Activated CD8-positive, alpha-beta memory T cell treated with anti-CD3 and anti-CD28 coated beads, Interleukin-2, amount 10 ng/mL, durations not matched to agents 7 days and 5 days (primary cell): ENCODE measurements around the gene FAM171A2. TPM values are rescaled to one million over a fixed set of nuclear protein-coding genes. Genes with fewer than 3 reads are reported as not detected.

Experiments
- ATAC-seq: fragments of 150-1000 bp; cut with Tn5 transposase; one replicate; pipeline ENCODE4 v1.10.0; 2021; ENCODE audit warnings: moderate library complexity
- CTCF ChIA-PET: fragments of 350-600 bp; sonication (Branson Sonifier 250); formaldehyde crosslinking; loops from one replicate; lab custom pipeline; 2021; ENCODE audit warnings: antibody characterized with exemption; lab: Charles Lee
- DNase-seq: peaks from one replicate; pipeline ENCODE4 v3.0.0-alpha.2; 2020
- H3K27ac Mint-ChIP-seq: one replicate; pipeline ENCODE4 v1.8.0; 2021; ENCODE audit warnings: mild to moderate bottlenecking, mixed read lengths
- H3K27me3 Mint-ChIP-seq: one replicate; pipeline ENCODE4 v1.8.0; 2021; ENCODE audit warnings: mixed read lengths
- H3K36me3 Mint-ChIP-seq: one replicate; pipeline ENCODE4 v1.8.0; 2021; ENCODE audit warnings: mild to moderate bottlenecking, mixed read lengths
- H3K4me1 Mint-ChIP-seq: one replicate; pipeline ENCODE4 v1.8.0; 2021; ENCODE audit warnings: mixed read lengths
- H3K4me3 Mint-ChIP-seq: one replicate; pipeline ENCODE4 v1.8.0; 2021; ENCODE audit warnings: mild to moderate bottlenecking, moderate library complexity, mixed read lengths
- H3K9me3 Mint-ChIP-seq: one replicate; pipeline ENCODE4 v1.8.0; 2022; ENCODE audit warnings: low read depth, mixed read lengths
- total RNA-seq, 2 experiments: library from RNA; stranded (reverse); gene quantifications; one replicate each; pipeline ENCODE4 v1.2.3, GENCODE V29; 2021

The FAM171A2 gene
- total RNA-seq, 2 experiments from 2014 or later: 0.26 TPM; not detected in 1

- ATAC-seq (no peak), DNase-seq (no peak)
- no peak overlapping the region for H3K4me3 Mint-ChIP-seq
- H3K36me3 Mint-ChIP-seq: no peaks in the 10 kb centered on the region
- H3K9me3 Mint-ChIP-seq: no peaks in the 10 kb centered on the region
- no peaks in the 10 kb centered on the region for H3K4me1 Mint-ChIP-seq
- no peak overlapping the region for H3K27ac Mint-ChIP-seq
- CTCF ChIA-PET: interaction anchor here (1.0 to 2.9 kb wide), 12 partner anchors 10 to 160 kb away, joined by 3 to 45 read pairs (median 5); partner anchors contain the start of gene GRN
- peaks cover 48% of the 10 kb centered on the region for H3K27me3 Mint-ChIP-seq
Observed at GRCh38 chr17:44362459-44362948, 1.1 kb downstream of the FAM171A2 start.

DNA sequence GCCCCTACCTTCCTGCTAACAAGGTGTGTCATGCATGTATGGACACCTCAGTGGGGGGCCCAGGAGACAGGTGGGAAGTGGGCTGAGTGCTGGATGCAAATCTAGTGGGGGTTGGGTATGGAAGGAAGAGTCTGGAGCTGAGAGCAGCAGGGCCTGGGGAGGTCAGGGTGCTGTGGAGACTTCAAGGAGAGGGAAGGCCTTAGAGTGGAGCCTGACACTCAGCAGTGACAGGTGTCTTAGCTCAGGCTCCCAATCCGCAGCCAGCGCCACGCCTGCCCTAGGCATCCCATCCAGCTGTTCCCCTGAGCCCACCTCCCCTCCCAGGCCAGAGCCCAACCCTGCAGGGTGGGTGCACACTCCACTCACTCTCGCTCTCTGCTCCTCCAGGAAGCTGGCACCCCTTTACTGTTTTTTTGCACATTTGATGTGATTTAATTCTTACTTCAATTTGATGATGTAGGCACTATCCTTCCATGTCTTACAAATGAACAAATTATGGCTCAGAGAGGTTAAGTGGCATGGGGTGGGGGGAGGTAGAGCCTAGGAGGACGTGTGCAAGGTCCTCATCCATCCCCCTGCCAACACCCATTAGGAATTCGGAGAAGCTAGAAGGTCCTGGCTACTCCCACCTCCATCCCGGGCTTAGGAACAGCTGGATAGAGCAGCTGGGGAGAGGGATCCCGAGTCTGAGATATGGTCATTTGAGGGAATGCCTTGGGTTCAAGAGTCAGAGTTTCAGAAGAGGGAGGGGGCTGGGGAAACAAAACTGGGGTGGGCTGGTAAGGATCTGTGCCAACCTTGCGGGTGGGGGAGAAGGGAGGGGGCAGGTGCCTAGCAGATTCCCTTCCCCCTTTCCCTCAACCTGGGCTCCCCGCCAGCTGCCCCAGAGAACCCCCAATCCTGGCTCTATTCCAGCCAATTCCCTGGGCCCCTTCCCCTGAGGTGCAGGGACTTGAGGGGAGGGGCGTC lies 2.1 kb downstream of the FAM171A2 start:
- Mint-ChIP-seq H3K27me3 (peaks cover 39% of the 10 kb centered on the region), H3K27ac (no peak overlapping the region), H3K4me1 (no peaks in the 10 kb centered on the region), H3K4me3 (no peak overlapping the region), H3K36me3 (no peaks in the 10 kb centered on the region), H3K9me3 (no peaks in the 10 kb centered on the region)
- ATAC-seq (no peak), DNase-seq (no peak)
- CTCF ChIA-PET: interaction anchor here (1.2 kb wide), 1 partner anchor 16 kb away, joined by 5 read pairs; the partner anchor contains the start of gene GRN

DNA sequence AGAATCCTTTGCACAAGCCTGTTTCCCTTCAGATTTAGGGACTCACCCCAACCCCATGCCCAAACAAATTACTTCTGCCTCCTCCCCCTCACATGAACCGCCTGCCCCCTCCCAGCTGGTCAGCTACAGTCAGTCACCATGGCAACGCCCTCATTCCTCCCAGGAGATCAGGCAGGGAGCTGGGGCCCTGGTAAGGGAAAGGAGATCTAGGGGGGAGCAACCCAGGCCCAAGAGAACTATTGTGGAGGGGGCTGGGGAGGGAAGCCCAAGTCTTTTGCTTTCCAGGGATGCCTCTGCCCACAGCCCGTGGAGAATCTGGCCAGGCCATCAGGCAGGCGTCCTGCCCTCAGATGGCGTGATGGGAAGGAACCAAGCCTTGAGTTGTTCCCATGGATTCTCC lies 2.8 kb downstream of the FAM171A2 start:
- ATAC-seq (no peak), DNase-seq (no peak)
- Mint-ChIP-seq H3K4me1 (no peaks in the 10 kb centered on the region), H3K27me3 (peaks cover 31% of the 10 kb centered on the region), H3K4me3 (no peak overlapping the region), H3K27ac (no peak overlapping the region), H3K36me3 (no peaks in the 10 kb centered on the region), H3K9me3 (no peaks in the 10 kb centered on the region)
- CTCF ChIA-PET: interaction anchor here (1.2 kb wide), 1 partner anchor 15 kb away, joined by 5 read pairs; the partner anchor contains the start of gene GRN

- CTCF ChIA-PET: interaction anchor here (0.7 to 1.5 kb wide), 3 partner anchors 10 to 150 kb away, joined by 3 to 5 read pairs (median 4); partner anchors contain the start of gene GRN
Observed at GRCh38 chr17:44360144-44360533, 3.5 kb downstream of the FAM171A2 start.

GRCh38 chr17:44359458-44360143 lies 4.1 kb downstream of the FAM171A2 start:
- no peak for ATAC-seq
- no peaks in the 10 kb centered on the region for H3K36me3 Mint-ChIP-seq
- no peak for DNase-seq
- H3K4me1 Mint-ChIP-seq: no peaks in the 10 kb centered on the region
- H3K27ac Mint-ChIP-seq: no peak overlapping the region
- CTCF ChIA-PET: interaction anchor here (0.5 to 1.5 kb wide), 5 partner anchors 9 to 149 kb away, joined by 3 to 5 read pairs (median 4); partner anchors contain the start of gene GRN
- H3K4me3 Mint-ChIP-seq: no peak overlapping the region
- H3K9me3 Mint-ChIP-seq: no peaks in the 10 kb centered on the region
- H3K27me3 Mint-ChIP-seq: peaks cover 26% of the 10 kb centered on the region

More at GRCh38 chr17:44360144-44360533, 3.5 kb downstream of the FAM171A2 start:
- Mint-ChIP-seq H3K27ac (no peak overlapping the region), H3K9me3 (no peaks in the 10 kb centered on the region), H3K4me3 (no peak overlapping the region), H3K4me1 (no peaks in the 10 kb centered on the region), H3K27me3 (peaks cover 29% of the 10 kb centered on the region), H3K36me3 (no peaks in the 10 kb centered on the region)
- DNase-seq: no peak
- ATAC-seq: no peak

GRCh38 chr17:44359006-44359405 lies 4.6 kb downstream of the FAM171A2 start:
- Mint-ChIP-seq H3K4me1 (peaks cover 1% of the 10 kb centered on the region), H3K36me3 (no peaks in the 10 kb centered on the region), H3K4me3 (no peak overlapping the region), H3K9me3 (no peaks in the 10 kb centered on the region), H3K27ac (no peak overlapping the region), H3K27me3 (peaks cover 21% of the 10 kb centered on the region)
- ATAC-seq (no peak), DNase-seq (no peak)
- CTCF ChIA-PET: interaction anchor here (0.5 to 1.5 kb wide), 3 partner anchors 14 to 149 kb away, joined by 3 to 5 read pairs (median 4); partner anchors contain the start of gene GRN

DNA sequence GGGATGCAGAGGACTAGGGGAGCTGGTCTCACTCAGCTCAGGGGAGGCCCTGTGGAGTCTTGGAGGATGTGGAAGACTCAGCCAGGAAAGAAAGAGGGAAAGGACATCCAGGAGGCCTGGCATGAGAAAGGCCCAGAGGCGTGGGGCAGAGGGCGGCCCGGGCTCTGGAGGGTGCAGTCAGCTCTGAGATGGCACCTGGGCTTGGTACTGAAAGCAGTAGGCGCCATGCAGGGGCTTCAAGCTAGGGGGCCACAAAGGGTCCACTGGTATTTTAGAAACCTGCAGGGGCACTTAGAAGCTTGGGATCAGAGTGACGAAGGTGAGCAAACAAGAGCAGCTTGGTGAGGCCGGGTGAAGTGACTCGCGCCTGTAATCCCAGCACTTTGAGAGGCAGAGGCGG lies 5.6 kb downstream of the FAM171A2 start:
- DNase-seq (no peak), ATAC-seq (no peak)
- Mint-ChIP-seq H3K9me3 (no peaks in the 10 kb centered on the region), H3K27me3 (peaks cover 23% of the 10 kb centered on the region), H3K4me3 (no peak overlapping the region), H3K36me3 (no peaks in the 10 kb centered on the region), H3K4me1 (peaks cover 2% of the 10 kb centered on the region), H3K27ac (no peak overlapping the region)
- CTCF ChIA-PET: interaction anchor here (0.9 kb wide), 1 partner anchor 148 kb away, joined by 3 read pairs; no protein-coding TSS in a partner anchor

GRCh38 chr17:44356241-44356640 lies 7.4 kb downstream of the FAM171A2 start:
- ATAC-seq: no peak
- Mint-ChIP-seq H3K36me3 (peaks cover 5% of the 10 kb centered on the region), H3K4me1 (peaks cover 4% of the 10 kb centered on the region), H3K9me3 (no peaks in the 10 kb centered on the region), H3K4me3 (no peak overlapping the region), H3K27ac (no peak overlapping the region), H3K27me3 (peaks cover 22% of the 10 kb centered on the region)
- no peak for DNase-seq
- CTCF ChIA-PET: interaction anchor here (1.2 to 3.4 kb wide), 4 partner anchors 11 to 146 kb away, joined by 3 to 23 read pairs (median 4); partner anchors contain the start of gene GRN

- Mint-ChIP-seq H3K27ac (no peak overlapping the region), H3K36me3 (peaks cover 5% of the 10 kb centered on the region), H3K9me3 (no peaks in the 10 kb centered on the region), H3K4me1 (peaks cover 5% of the 10 kb centered on the region), H3K4me3 (no peak overlapping the region), H3K27me3 (peaks cover 20% of the 10 kb centered on the region)
- DNase-seq: no peak
- CTCF ChIA-PET: interaction anchor here (1.1 to 6.2 kb wide), 7 partner anchors 8 to 146 kb away, joined by 3 to 45 read pairs (median 4); partner anchors contain the start of genes FAM171A2 and GRN
- ATAC-seq: no peak
Observed at GRCh38 chr17:44355642-44356099, 8.0 kb downstream of the FAM171A2 start.

DNA sequence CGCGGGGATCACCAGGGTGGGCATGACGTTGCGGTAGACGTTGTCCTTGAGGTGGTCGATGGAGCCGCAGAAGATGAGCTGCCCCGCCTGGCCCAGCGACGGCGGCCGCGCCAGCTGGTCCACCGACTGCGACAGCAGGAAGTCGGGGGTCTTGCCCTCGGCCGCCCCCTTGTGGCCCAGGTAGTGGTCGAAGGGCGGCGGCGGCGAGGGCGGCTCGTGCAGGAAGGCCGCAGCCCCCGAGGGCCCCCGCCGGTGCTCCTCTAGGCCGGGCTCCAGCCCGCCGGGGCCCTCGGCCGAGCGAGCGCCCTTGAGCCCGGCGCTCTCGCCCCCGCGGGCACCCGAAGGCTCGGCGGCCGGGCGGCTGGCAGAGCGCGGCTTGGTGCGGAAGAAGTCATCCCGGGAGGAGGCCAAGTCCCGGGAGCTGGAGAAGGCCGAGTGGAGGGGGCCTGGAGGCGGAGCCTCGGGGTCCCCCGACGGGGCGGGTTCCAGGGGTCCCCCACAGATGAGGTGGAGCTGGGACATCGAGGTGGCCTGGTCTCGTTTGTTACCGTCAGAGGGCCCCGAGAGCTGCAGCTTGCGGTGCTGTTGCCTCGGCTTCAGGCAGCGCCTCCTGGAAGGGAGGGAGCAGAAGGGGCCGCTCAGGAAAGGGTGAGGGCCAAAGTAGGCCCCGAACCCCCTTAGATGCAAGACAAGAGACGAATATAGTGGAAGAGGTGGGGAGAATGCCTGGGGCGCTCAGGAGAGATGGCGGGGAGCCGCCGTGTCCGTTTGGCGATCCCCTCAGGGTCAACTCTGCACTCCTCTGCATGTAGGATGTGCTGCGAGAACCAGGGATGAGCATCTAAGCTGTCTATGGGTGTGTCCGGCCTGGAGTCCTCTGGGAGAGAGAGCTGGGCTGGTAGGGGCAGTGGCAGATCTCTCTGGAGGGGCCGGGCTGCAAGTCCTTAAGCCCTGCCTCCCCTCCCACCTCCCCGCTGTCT lies 8.8 kb downstream of the FAM171A2 start:
- peak; percentile 48 for ATAC-seq
- Mint-ChIP-seq H3K27ac (no peak overlapping the region), H3K36me3 (peaks cover 5% of the 10 kb centered on the region), H3K4me3 (peak overlapping the region; percentile 52), H3K4me1 (peaks cover 6% of the 10 kb centered on the region), H3K27me3 (peaks cover 14% of the 10 kb centered on the region), H3K9me3 (no peaks in the 10 kb centered on the region)
- peak; percentile 72 for DNase-seq
- CTCF ChIA-PET: interaction anchor here (0.6 to 6.2 kb wide), 19 partner anchors 9 to 186 kb away, joined by 3 to 64 read pairs (median 4); partner anchors contain the start of genes FAM171A2 and GRN

- peaks cover 14% of the 10 kb centered on the region for H3K27me3 Mint-ChIP-seq
- CTCF ChIA-PET: interaction anchor here (0.6 to 6.2 kb wide), 18 partner anchors 9 to 185 kb away, joined by 3 to 64 read pairs (median 4); partner anchors contain the start of genes FAM171A2 and GRN
- H3K4me1 Mint-ChIP-seq: peaks cover 7% of the 10 kb centered on the region
- DNase-seq (no peak), ATAC-seq (peak; percentile 13)
- H3K27ac Mint-ChIP-seq: no peak overlapping the region
- H3K36me3 Mint-ChIP-seq: peaks cover 5% of the 10 kb centered on the region
- no peak overlapping the region for H3K4me3 Mint-ChIP-seq
- no peaks in the 10 kb centered on the region for H3K9me3 Mint-ChIP-seq
Observed at GRCh38 chr17:44353672-44354331, 9.9 kb downstream of the FAM171A2 start.
